GM12865 (cell line): ENCODE results near the gene CDC42BPA.

ENCODE experiments used
- DNase-seq: peaks from one replicate; pipeline ENCODE4 v3.0.0; 2010; ENCODE audit warnings: low read depth
- H3K4me3 ChIP-seq: 2 replicates; pipeline ENCODE4 v1.5.1; 2011; ENCODE audit warnings: mild to moderate bottlenecking, low read depth, low read length, control low read depth
- TF ChIP-seq, protein P1 (sequence below): IDR thresholded peaks from 2 replicates; pipeline ENCODE4 v1.5.1; 2011; ENCODE audit warnings: low read length, control low read depth, low read depth, inconsistent platforms; ENCODE audit not compliant: insufficient read depth; ENCODE audit errors: missing control alignments

Gene CDC42BPA

DNA sequence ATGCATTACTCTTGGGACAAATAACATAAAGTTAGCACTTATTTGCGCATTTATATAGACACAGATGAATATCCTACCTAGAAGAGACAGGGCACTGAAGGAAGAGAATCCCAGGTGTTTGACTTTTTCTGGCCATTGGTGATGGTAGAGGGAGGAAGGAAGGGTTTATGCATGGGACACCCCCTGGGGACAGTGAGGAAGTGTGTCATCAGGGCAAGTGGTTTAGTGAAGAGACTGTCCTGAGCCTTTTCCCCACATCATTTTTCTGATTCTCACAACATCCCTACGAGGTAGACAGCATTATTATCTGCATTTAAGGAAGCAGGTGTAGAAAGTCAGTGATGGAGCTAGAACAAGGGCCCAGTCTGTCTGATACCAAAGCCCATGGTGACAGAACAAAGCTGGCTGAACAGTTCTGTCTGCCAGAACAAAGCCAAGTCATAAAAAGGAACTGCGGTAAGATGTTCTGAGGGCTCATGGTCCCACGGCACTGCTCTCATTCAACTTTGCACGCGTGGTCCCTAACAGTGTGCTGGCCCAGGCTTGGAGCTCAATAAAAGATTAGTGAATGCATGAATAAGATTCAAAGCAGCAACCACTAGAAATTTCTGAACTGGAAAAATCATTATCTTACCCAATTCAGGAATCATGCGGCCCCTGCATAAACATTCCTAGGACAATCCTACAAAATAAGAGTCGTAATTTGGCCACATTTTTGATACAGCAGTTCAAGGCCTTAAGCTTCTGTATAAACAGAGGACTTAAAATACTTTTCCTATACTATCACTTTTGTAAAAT, 12.2 kb upstream of the CDC42BPA start:
- no peak for DNase-seq
- no peak overlapping the region for H3K4me3 ChIP-seq
- TF ChIP-seq, protein P1, sequence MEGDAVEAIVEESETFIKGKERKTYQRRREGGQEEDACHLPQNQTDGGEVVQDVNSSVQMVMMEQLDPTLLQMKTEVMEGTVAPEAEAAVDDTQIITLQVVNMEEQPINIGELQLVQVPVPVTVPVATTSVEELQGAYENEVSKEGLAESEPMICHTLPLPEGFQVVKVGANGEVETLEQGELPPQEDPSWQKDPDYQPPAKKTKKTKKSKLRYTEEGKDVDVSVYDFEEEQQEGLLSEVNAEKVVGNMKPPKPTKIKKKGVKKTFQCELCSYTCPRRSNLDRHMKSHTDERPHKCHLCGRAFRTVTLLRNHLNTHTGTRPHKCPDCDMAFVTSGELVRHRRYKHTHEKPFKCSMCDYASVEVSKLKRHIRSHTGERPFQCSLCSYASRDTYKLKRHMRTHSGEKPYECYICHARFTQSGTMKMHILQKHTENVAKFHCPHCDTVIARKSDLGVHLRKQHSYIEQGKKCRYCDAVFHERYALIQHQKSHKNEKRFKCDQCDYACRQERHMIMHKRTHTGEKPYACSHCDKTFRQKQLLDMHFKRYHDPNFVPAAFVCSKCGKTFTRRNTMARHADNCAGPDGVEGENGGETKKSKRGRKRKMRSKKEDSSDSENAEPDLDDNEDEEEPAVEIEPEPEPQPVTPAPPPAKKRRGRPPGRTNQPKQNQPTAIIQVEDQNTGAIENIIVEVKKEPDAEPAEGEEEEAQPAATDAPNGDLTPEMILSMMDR, result no peak

DNA sequence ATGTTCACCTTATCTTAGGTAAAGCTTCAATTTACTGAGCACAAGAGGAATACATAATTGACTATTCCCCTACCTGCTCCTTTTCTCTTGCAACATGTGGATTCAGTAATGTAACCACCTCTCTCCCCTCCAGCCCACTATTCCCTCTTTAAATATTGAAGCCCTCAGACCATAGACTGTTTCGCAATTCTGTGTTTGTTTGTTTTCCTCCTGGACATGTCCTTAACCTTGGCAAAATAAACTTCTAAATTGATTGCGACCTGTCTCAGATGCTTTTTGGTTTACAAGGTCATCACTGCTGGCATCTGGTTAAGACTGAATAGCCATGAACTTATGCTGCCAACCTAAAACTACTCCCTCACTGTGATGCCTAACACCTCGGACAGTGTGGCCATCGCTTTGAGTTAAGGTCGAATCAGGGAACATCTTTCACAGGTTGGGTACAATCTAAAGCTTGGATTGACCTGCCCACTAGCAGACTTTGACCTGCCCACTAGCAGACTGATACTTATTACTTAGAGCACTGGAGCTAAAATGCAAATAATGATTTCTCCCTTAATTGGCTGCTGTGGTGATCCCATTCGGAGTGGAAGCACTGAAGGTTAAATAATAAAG, 10.2 kb upstream of the CDC42BPA start:
- DNase-seq, result no peak
- TF ChIP-seq, protein P1, result no peak
- no peak overlapping the region for H3K4me3 ChIP-seq

DNA sequence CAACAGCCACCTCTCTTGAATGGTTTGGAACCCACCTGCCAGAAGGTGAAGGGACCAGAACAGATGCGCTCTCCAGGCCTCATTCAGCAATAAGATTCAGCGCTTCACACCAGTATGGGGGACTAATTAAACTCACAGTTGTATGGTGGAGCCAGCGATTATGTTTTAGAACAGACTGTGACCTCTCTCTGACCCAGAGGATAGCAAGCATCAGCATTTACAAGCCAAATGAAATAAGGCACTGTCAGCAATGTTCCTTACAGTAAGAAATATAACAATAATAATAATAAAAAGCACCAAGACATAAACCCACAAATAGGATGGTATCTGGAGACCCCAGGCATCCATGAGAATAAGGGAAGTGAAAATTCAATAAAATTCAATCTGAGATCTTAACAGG, 6.9 kb upstream of the CDC42BPA start:
- TF ChIP-seq, protein P1, result no peak
- H3K4me3 ChIP-seq, result no peak overlapping the region
- no peak for DNase-seq

DNA sequence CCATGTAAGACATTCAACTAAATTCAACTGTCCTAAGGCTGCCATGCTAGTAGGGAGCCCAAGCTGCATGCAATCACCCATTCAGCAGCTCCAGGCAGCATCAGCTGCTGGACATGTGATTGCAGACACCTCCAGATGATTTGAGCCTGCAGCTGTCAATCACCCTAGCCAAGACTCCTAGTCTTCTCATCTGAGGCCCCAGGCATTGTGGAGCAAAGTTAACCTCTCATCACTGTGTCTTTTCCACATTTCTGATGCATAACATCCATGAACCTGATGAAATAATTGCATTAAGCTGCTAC, 5.6 kb upstream of the CDC42BPA start:
- no peak overlapping the region for H3K4me3 ChIP-seq
- DNase-seq, result no peak

DNA sequence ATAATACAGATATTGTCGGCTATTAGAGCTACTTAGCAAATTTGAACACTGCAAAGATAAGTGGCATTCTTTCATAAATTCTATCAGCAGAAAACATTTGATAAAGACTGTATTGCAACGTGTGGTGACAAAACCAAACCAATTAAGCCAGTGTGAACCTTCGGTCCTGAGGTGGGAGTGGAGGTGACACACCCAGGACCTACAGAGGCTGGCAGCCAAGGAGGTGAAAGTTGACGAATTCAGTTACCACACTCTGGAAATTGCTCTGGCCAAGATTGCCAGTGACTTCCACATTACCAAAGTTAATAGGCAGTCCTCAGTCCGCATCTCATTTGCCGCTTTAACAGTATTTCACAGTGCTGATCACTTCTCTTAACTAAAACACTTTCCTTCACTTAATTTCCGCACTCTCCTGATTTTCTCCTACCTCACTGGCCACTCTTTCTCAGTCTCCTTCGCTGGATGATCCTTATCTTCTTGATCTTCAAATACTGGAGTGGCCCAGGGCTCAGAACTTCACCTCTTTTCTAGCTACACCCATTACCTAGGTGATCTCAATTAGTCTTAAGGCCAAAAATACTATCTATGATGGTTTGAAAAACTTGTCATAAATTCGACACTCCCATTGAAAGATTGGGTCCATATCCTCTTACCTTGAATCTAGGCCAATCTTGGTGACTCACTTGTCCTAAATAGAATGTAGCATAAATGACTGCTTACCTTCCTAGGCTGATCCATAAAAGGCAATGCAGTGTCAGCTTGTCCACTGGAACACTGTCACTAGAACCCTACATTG, 5.1 kb upstream of the CDC42BPA start:
- DNase-seq, result no peak
- TF ChIP-seq, protein P1, result no peak

More for the DNA sequence above, 5.6 kb upstream of the CDC42BPA start:
- TF ChIP-seq, protein P1, result no peak

DNA sequence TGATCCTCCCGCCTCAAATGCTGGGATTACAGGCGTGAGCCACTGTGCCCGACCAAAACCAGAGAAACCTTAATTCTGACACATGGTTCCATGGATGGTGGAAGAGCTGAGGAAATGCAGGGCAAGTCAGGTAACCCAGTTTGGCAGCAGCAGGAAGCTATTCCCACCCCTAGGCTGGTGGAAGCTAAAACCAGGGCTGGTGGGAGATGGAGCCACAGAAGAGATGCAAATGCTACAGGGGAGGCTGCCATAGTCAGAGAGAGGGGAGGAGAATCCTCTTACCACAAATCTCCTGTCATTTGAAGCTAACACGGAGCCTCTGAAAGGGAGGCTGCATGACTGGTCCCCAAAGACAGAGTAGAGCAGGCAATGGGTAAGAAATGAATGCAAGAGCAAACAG, 4.1 kb upstream of the CDC42BPA start:
- TF ChIP-seq, protein P1, result no peak
- no peak for DNase-seq

More for the DNA sequence above, 5.1 kb upstream of the CDC42BPA start:
- no peak overlapping the region for H3K4me3 ChIP-seq

More for the DNA sequence above, 4.1 kb upstream of the CDC42BPA start:
- H3K4me3 ChIP-seq, result no peak overlapping the region
